HG02763 (cell line): ENCODE data around the gene RNF114.
A peak's percentile ranks its signal among the peaks of the same experiment; 100 is the strongest.

Experiments
- ATAC-seq: cut with Tn5 transposase; IDR thresholded peaks from one replicate; pipeline ENCODE4 v1.9.1; 2021; ENCODE audit warnings: mild to moderate bottlenecking, moderate library complexity; ENCODE audit not compliant: unreplicated experiment

RNF114 gene

DNA sequence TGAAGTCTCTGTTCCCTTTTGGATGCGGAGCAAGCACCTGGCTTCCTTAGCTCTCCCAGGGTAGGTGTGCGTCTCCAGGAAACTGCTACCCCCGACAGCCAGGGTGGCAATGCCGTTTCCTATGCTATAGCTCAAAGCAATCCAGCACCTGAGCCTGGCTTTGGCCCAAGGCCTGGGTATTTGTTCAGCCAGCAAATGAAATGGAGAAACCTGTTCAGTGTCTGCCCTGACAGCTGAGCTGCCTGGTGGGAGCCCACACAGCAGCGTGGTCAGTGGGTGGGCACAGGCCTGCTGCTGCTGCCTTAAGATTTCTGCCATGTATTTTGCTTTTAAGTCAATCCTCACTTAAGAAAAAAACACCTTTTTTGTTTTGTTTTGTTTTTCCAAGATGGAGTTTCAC lies 34.6 kb upstream of the RNF114 start:
- no peak for ATAC-seq

DNA sequence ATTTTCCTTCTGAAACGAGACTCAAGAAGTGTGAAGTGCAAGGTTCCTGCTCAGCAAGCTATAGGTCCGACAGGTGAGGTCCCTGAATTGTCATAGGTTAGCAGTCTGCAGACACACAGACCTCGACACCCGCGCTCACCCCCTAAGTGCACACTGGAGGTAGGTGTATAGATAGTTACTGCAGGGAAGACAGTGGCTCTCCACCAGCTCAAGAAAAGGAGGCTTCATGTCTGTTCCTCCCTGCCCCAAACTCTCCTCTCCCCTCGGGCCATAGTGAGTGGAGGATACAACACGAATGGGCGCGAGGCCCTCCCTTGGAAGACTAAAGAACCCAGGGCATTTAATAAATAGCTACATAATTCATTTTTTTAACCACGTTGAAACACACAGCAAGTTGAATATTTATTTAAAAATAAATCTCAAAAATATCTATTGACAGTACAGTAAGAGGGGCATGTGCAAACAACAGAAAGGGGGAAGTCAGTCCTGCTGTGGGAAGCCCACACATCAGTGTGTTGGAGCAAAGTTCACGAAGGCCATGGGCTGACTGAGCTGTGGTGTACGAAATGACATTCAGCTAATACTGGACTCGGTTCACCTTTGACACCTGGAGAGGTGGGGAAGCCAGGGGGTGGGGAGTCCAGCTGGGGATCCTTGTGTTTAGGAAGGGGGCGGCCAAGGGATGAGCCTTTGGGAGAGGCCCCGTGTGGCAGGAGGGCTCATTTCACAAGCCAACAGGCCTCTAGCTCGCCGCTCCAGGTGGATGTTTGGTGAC lies 31.6 kb upstream of the RNF114 start:
- ATAC-seq, result no peak

DNA sequence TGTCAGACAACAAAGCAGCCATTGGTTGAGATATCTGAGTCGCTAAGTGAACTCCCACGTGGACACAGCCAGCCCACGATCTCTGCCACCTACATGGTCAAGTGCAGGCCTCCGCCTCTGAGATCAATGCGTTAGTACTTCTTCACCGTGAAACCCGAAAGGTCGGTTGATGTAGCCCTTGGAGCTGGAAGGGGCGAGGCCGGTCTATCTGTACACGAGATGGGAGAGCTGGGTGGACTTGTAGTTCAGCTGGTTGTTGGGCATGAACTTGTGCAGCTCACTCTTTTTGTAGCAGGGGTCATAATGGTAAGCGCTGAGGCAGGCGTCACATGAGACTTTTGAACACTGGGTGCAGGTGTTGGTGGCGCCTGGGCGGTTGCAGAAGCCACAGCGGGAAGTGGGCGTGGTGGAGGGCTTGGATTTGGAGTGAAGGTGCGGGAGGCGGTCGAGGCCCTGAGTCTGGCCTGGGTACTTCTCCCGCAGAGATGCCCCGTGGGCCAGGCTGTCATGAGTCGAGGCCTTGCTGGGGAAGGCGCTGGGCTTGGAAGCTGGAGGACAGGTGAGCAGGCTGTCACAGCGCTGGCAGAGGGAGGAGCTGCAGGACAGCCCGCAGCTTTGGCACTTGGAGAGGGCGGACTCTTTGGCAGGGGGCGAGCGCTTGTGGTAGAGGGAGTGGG lies 30.6 kb upstream of the RNF114 start:
- ATAC-seq, result no peak

DNA sequence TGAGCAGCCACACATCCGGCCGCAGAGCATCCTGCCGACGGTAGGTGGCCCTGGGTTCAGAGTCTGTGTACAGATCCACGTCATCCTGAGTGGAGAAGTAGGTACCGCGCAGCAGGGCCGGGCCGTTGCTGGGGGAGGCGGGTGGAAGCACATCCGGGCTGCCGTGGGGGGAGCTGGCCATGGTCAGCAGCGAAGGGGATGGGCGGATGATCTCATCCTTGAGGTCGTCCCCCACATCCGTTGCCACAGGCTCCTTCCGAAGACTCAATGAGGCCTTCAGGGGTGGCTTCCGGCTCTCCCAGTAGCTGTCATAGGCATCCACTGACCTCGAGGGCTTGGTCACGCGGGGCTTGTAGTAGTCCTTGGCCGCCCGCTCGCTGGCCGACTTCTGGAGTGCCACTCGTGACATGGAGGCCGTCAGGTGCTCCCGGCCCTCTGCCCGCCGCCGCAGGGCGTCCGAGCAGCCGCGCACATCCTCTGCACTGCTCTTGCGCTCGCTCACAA lies 30.0 kb upstream of the RNF114 start:
- ATAC-seq, result no peak

DNA sequence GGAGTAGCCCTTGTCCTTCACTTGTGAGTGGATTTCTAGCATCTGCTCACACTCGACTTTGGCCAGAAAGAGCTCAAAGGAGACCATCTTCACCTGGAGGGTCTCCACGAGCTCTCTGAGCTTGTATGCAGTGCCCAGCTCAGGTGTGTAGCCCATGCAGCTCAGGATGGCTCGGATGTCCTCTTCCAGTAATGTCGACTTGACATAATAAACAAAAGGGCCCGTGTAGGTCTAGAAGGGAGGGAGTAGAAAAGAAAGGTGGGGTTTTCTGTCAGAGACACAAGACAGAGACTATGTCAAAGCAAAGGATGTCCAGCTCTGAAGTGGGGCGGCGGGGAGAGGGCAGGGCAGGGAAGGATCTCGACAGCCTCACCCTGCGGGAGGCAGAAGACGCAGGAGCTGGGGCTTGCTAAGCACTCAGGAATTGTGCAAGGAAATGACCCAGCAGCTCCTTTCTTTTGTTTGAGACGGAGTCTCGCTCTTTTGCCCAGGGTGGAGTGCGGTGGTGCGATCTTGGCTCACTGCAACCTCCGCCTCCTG lies 29.5 kb upstream of the RNF114 start:
- no peak for ATAC-seq

DNA sequence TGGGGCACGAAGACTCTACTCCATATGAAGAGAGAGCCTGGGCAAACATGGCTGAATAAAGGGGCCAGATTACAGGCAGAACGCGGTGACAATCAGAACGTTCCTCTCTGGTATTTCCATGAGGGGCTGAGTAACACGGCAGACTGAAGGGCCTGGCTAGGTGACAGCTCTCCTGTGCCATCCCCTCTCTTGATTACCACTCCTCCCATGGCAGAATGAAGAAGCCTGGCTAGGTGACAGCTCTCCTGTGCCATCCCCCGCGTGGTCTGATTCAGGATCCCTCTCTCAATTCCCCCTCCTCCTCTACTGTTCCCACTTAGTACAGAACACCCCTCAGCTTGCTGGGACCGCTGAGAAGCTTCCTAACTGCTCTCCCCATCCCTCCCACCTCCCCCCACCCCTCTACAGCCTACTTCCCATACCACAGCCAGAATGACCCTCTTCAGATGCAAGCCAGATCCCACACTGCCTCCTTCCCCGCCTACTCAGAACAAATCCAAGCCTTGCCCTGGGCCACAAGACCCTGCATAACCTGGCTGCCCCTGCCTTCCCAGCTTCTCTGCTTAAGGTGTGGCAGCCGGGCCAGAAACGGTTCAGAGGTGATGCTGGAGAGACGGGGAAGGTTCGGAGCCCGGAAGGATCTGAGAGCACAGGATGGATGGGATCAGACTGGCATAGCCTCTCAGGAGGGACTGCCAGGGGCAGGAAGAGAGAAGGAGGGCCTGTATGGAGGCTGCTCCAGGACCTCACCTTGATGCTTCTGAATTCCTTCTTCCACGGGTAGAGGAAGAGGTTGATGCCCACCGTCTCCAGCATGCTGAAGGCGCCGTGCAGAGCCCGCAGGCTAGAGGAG lies 28.6 kb upstream of the RNF114 start:
- no peak for ATAC-seq

DNA sequence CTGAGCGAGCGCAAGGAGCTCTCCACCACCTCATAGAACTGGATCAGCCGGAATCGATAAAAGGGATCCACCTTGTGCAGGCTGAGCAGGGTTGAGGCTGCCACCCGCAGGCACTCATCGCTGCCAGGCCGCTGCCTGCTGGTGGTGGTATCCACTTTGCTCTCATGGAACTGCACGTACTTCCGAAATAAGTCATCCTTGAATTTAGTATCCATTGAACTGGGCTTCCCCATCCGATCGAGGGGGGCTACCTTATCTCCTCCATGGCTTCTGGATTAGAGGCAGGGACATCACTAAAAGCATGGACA lies 28.0 kb upstream of the RNF114 start:
- no peak for ATAC-seq

DNA sequence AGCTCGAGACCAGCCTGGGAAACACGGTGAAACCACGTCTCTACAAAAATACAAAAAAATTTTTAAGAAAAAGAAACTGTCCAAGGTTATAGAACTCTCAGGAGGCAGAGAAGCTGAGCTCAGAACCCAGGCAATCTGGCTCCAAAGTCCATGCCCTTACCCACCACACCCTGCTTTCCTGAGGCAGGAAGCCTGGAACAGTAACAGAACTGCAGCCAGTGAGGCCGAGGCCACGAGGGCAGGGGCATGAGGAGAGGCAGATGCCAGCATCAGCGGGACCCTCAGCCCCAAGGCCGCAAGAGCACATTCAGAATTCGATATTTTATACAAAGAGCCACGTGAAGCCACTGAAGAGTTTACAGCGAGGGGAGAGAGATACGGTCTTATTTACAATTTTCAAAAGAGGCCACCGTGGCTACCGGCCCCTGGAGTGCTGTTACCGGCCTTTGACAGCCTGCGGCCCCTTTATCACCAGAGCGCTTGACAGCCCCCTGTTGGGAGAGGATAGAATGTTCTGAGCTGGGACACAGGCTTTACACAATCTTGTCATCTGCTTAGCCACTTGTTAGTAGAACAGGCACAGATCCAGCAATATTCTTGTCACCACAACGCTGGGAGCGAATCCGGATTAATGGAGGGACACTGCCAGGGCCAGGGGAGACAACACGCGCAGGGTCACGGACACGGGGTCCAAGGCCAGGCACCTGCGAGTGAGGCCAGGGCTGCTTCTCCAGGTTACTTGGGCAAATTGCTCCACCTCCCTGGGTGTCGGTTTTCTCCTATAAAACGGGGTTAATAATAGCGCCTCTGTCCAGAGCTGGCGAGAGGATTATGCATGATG lies 26.5 kb upstream of the RNF114 start:
- no peak for ATAC-seq

DNA sequence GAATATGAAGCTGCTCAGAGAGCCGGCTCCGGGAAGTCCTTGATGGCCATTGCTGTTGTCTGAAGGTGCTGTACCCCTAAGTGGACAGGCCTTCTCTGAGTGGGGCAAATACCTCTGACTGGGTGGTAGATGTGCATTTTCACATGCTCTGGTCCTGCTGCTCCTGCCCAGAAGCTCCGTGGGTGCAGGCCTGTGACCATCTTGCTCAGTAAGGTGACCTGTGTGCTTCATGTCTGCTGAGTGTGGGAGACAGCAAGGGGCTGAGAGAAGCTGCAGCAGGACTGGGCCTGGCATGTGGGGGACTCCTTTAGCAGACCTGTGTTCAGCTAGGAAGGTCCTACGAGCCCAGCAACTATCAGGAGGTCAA lies 25.9 kb upstream of the RNF114 start:
- no peak for ATAC-seq

DNA sequence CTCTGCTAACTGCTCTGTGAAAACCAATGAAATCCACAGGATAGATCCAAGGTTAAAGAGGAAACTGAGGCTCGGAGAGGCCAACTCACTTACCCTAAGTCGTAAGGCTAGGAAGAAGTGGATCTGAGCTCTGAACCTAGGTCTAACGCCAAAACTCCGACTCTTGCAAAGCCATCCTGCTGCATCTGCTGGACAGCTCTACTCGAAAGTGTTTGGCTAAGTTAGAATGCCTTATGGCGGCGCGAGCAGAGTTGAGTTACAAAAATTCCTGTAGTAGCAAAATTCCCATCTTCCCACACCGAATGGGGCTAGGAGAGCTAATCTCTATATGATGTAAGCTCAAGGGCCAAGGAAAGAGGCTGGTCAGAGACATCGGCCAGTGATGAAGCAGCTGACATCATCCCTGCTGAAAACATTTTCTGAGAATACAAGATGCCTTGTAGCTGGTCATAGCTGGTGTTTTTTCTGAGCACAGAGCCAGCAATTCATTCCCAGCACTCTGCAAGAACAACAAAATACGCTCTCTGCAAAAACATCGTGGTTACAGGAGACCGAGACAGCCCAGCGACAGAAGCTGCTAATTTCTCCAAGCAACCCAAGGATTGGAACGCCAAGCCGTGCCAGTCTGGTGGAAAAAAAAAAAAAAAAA lies 22.7 kb upstream of the RNF114 start:
- no peak for ATAC-seq

DNA sequence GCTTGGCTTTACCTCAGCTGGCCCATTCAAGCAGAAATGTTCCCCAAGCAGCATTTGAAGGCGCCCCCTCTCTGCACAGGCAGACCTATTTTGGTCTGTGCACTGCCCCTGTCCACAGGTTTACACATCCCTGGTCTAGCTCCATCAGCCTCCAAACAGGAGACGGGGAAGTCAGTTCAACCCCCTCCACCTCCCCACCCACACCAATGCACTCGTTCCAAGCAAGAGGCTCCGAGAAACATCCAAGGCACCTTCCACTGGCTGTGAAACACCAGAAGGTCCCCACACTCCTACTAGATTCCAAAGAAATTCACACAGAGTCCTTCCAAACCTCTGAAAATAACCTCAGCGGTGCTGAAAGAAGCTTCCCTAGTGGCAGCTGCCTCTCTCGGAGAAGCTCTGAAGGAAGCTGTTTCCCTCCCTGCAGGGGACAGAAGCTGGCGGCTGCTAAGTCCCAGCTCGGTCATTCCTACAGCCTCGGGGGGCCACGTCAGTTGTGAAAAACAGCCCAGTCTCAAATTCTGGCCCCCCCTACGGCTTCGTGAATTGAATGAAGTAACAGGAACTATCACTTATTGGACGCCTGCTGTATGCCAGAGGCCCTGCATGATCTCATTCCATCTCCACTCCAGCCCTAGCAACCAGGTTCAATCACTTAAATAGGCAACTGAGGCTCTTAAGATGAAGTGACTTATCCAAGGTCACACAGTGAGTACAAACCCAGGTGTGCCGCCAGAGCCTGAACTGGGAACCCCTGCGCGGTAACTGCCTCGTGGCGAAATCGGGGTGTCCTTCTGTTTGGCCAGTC lies 21.7 kb upstream of the RNF114 start:
- no peak for ATAC-seq

DNA sequence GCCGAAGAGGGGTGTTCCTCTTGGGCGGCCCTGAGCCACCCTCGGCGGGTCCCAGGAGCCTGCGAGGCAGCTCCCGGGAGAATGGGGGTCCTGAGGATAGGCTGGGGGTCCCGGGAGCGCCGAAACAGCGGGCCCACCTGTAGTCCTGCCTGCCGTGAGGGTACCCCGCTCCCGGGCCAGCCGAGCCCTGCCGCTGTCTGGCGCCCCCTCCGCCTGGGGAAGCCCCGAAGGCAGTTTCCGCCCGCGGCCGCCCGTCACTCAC lies 21.1 kb upstream of the RNF114 start:
- ATAC-seq, result peak; percentile 6

DNA sequence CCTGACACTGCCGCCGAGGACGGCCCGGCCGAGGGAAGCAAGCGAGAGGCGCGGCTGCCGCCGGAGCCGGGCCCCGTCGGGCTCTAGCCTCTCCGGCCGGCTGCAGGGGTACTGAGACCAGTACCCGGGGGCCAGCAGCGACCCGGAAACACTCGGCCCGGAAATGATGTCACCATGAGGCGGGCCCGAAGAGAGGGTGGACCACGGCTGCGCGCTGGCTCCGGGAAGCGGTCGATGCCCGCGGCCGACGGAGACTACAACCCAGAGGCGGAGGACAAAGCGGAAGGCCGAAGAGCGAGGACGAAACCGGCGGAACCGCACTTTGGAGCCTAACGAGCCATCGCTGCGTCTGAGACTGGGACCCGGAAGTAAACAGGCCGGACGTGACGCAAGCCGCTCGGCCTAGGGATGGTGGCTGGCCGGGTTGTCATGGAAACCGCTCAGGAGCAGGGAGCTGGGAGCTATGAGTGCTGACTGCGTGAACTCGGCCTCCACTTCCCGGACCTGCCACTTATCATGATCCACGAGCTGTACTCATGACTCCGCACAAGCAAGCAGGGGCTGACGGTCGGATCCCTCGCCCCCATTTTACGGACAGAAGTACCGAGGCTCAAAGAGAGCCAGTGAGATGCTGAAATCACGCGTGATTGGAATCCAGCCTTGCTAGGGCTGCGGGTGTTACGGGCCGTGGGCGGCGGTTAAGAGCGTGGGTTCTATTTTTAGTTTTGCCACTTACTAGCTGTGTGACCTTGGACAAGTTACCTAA lies 20.6 kb upstream of the RNF114 start, which contains the start of gene SPATA2:
Gene SPATA2 (minus strand): TSS at position 150 of the 766 bp plus-strand sequence. CDS start 7,039 bp downstream, outside the sequence.
- ATAC-seq, result peak; percentile 86

DNA sequence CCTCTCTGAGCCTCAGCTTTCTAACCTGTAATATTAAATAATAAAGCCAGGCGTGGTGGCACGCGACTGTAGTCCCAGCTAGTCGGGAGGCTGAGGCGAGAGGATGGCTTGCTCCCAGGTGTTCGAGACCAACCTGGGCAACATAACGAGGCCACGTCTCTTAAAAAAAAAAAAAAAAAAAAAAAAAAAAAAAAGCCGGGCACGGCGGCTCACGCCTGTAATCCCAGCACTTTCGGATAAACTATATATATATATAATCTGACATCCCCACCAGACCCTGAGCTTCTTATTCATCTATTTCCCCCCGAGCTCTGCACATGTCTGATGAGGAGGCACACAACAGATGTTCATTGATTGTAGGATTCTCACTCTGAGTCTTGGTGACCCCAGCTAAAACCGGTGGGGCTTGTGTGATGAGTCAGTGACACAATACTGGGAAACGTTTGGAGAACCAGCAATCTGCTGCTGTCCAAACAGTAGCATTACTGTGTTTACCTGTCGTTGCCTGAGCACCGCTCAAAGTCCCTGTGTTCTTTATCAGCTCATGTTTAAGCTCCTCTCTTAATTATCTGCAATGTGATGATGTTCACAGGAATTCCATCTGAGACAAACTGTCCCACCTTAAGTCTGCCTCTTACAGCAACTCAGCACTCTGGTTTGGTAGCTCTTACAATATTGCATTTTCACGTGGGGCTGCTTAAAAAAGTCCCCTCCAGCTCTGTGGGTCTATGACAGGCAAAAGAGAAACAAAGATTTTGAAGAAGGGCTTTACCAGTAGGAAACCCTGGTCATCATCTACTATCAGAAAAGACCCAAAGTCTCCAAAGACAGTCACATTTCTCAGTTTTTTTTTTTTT lies 19.8 kb upstream of the RNF114 start:
- ATAC-seq, result no peak

DNA sequence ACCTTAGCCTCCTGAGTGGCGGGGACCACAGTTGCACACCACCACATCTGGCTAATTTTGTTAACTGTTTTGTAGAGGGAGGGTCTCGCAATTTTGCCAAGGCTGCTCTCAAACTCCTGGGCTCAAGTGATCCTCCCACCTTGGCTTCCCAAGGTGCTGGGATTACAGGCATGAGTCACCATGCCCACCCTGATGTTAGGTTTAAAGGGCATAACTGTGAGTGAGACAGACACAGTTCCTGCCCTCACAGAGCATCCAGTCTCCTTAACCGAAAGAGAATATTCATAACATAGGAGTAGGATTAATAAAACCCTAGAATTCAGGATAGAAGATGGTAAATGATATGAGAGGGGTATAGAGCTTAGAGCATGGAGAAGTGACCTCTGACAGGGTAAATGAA lies 17.8 kb upstream of the RNF114 start:
- ATAC-seq, result no peak

DNA sequence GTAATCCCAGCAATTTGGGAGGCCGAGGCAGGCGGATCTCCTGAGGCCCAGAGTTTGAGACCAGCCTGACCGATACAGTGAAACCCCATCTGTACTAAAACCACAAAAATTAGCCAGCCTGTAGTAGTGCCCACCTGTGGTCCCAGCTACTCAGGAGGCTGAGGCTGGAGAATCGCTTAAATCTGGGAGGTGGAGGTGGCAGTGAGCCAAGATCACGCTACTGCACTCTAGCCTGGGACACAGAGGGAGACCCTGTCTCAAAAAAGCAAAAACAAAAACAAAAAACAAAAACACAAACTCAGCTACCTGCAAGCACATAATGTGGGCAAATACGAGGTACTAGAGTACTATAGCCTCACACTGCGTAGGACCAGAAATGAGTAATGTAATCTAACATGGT lies 17.2 kb upstream of the RNF114 start:
- ATAC-seq, result no peak

DNA sequence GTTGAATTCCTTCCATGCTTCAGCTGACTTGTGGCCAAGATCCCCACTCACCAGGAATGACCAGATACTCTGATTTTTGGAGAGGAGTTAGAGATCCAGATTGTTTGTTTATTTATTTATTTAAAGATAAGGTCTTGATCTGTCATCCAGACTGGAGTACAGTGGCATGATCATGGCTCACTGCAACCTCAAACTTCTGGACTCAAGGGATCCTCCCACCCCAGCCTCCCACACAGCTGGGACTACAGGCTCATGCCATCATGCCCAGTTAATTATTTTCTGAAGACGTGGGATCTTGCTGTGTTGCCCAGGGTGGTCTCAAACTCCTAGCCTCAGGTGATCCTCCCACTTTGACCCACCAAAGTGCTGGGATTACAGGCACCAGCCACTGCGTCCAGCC lies 16.7 kb upstream of the RNF114 start:
- no peak for ATAC-seq

DNA sequence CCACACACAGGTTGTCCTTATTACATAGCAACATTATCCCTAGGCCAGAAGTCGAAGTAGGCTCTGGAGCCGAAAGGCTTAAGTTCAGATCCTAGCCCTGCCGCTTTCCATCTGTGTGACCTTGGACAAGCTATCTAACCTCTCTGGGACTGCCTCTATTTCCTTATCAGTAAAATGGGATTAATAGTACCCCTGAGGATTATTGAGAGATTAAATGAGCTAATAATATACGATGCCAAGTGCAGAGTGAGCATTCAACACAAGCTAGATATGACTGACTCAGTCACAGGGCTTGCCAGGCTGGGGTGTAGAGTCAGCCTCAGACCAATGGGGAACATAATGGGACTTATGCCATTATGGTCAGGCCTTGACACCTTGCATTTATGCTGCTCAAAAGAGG lies 11.9 kb upstream of the RNF114 start:
- no peak for ATAC-seq
